Suprapubic skin (tissue), 4 donors: ENCODE data around the gene SESN1. TPM values are rescaled to one million over a fixed set of nuclear protein-coding genes. Genes with fewer than 3 reads are reported as not detected.

Experiments
- DNase-seq, 2 donors: peaks; one replicate each; pipeline ENCODE4 v3.0.0-alpha.2; 2019; ENCODE audit warnings: low spot score in 2 of 2
- H3K27ac ChIP-seq: fragments of 200-600 bp; sonication (generic); one replicate; pipeline ENCODE4 v1.5.1; 2019
- H3K27me3 ChIP-seq: fragments of 200-600 bp; sonication (generic); one replicate; pipeline ENCODE4 v1.5.1; 2019
- H3K36me3 ChIP-seq: fragments of 200-600 bp; sonication (generic); one replicate; pipeline ENCODE4 v1.5.1; 2019
- H3K4me1 ChIP-seq: fragments of 200-600 bp; sonication (generic); one replicate; pipeline ENCODE4 v1.5.1; 2019
- H3K4me3 ChIP-seq: fragments of 200-600 bp; sonication (generic); one replicate; pipeline ENCODE4 v1.5.1; 2019; ENCODE audit warnings: mild to moderate bottlenecking
- H3K9me3 ChIP-seq: fragments of 200-600 bp; sonication (generic); one replicate; pipeline ENCODE4 v1.5.1; 2019
- EP300 ChIP-seq: sonication (generic); formaldehyde crosslinking; IDR thresholded peaks from one replicate; pipeline ENCODE4 v1.6.1; 2017; ENCODE audit warnings: antibody characterized with exemption
- POLR2A ChIP-seq, 2 donors: fragments of 450-650 bp; IDR thresholded peaks; one replicate each; pipeline ENCODE4 v1.6.1; 2017; ENCODE audit warnings: antibody characterized with exemption in 2 of 2, mild to moderate bottlenecking in 2 of 2, moderate library complexity in 2 of 2
- POLR2AphosphoS5 ChIP-seq, 3 donors: sonication (generic); formaldehyde crosslinking; IDR thresholded peaks; one replicate each; pipeline ENCODE4 v1.6.1; 2017; ENCODE audit warnings: antibody characterized with exemption in 3 of 3
- WGBS: methylation state at CpG from one replicate; pipeline ENCODE4 v1.1.5; 2018; 5-methylcytosine and 5-hydroxymethylcytosine counted together
- total RNA-seq, 4 donors: library from RNA; depleted of rRNA; stranded (reverse); fragments of >200 nt; gene quantifications; one replicate each; pipeline ENCODE4 v1.1.0, GENCODE V29; 2016
- TF ChIP-seq, protein P1 (sequence below), 2 donors: fragments of 200-600 bp in 1 of 2; fragments of 450-650 bp in 1 of 2; sonication (generic) in 1 of 2; IDR thresholded peaks; one replicate each; pipeline ENCODE4 v1.5.1; 2016 to 2019; ENCODE audit warnings: antibody characterized with exemption in 2 of 2, mild to moderate bottlenecking in 1 of 2, moderate library complexity in 1 of 2

Gene SESN1
- total RNA-seq, 4 donors from 2014 or later = 70.7 to 207 (median 86.7) TPM

DNA sequence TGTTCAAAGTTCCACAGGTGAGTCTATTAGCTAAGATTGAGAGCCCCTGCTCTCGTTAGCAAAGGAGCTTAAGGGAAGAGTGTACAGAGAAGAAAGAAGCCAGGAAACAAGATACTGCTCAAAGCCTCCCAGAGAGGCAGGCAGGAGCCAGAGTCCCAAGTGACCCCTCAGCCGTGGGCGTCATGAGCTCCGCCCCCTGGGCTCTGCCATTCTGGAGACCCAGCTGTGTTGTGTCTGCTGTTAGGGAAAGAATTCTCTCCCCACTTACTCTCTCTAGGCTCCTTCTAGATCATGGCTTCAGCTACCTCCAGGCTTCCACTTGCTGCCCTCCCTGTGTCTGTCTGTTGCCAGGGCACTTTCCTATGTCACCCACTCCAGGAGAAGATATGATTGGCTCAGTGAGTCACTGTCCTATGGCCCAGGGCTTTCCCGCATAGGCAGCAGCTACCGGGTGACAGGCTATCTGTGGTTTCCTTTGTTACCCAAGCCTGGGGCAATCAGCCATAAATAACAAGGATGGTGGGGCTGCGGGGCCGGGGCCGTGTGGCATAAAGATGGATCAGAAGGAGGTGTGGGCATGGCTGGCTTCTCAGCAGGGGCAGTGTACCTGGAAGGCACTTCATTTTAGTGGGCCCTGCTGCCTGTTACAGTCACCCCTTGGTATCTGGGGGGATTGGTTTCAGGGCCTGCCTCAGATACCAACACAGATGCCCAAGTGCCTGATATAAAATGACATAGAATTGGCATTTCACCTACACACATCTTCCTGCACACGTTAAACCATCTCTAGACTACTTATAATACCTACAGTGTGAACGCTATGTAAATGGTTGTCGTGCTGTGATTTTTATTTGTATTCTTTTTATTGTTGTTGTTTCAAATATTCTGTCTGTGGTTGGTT is 127.5 kb downstream of the SESN1 start:
- no peak for DNase-seq
- Histone ChIP-seq H3K9me3 (no peaks in the 10 kb centered on the region), H3K4me3 (no peak overlapping the region), H3K4me1 (peaks cover 5% of the 10 kb centered on the region), H3K27ac (no peak overlapping the region), H3K27me3 (no peaks in the 10 kb centered on the region), H3K36me3 (no peaks in the 10 kb centered on the region)
- TF ChIP-seq POLR2A (IDR thresholded peaks at IDR 0.05) (no peak), EP300 (no peak), POLR2AphosphoS5 (IDR thresholded peaks at IDR 0.05) (no peak)
- TF ChIP-seq, protein P1, sequence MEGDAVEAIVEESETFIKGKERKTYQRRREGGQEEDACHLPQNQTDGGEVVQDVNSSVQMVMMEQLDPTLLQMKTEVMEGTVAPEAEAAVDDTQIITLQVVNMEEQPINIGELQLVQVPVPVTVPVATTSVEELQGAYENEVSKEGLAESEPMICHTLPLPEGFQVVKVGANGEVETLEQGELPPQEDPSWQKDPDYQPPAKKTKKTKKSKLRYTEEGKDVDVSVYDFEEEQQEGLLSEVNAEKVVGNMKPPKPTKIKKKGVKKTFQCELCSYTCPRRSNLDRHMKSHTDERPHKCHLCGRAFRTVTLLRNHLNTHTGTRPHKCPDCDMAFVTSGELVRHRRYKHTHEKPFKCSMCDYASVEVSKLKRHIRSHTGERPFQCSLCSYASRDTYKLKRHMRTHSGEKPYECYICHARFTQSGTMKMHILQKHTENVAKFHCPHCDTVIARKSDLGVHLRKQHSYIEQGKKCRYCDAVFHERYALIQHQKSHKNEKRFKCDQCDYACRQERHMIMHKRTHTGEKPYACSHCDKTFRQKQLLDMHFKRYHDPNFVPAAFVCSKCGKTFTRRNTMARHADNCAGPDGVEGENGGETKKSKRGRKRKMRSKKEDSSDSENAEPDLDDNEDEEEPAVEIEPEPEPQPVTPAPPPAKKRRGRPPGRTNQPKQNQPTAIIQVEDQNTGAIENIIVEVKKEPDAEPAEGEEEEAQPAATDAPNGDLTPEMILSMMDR (IDR thresholded peaks at IDR 0.05) = no peak
- 76% methylated on average over 12 of the region's 12 CpGs for WGBS

DNA sequence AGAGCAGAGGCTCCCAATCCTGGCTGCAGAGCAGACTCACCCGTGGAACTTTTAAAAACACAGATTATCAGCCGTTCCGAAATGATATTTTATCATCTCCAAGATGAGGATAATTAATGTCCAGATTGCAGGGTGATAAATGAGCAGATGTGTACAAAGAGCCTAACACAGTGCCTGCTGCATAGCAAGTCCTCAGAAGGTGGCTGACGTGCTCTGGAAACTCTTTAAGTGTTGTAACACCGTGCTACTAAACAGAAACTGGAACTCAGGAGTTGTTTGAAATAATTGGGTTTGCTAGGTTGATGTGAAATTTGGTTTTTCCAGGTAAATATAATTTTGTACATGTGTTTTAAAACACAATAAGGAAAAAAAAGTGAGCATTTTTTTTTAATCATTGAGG is 128.4 kb downstream of the SESN1 start:
- TF ChIP-seq EP300 (no peak), POLR2A (IDR thresholded peaks at IDR 0.05) (no peak), POLR2AphosphoS5 (IDR thresholded peaks at IDR 0.05) (no peak)
- TF ChIP-seq, protein P1 (IDR thresholded peaks at IDR 0.05) = no peak
- no peak for DNase-seq
- Histone ChIP-seq H3K27me3 (no peaks in the 10 kb centered on the region), H3K4me3 (no peak overlapping the region), H3K36me3 (no peaks in the 10 kb centered on the region), H3K27ac (no peak overlapping the region), H3K4me1 (peaks cover 5% of the 10 kb centered on the region), H3K9me3 (no peaks in the 10 kb centered on the region)
- WGBS = 88% methylated on average over 5 of the region's 5 CpGs

DNA sequence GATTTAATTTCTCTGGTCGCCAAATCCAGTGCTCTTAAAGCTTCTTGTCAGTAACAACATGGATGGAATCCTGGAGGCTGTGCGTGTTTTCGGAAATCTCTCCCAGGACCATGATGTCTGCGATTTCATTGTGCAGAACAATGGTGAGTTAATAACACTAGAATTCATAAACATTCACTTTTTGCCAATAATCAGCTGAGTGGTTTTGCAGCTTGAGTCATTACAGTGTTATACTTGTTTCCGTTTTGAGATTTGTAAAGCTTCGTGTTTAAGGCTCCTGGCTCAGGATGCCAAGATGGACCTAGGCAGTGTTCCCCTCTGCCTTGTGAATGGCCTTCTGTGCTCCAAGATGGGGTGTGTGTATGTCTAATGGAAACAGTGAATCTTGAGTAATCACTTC is 132.7 kb downstream of the SESN1 start:
- H3K27ac ChIP-seq = no peak overlapping the region
- DNase-seq = no peak
- 75% methylated on average over 6 of the region's 6 CpGs for WGBS
- H3K4me3 ChIP-seq = no peak overlapping the region
- H3K4me1 ChIP-seq = peaks cover 4% of the 10 kb centered on the region
- no peaks in the 10 kb centered on the region for H3K9me3 ChIP-seq
- TF ChIP-seq EP300 (no peak), POLR2AphosphoS5 (IDR thresholded peaks at IDR 0.05) (no peak)
- TF ChIP-seq, protein P1 (IDR thresholded peaks at IDR 0.05) = no peak
- no peaks in the 10 kb centered on the region for H3K27me3 ChIP-seq
- H3K36me3 ChIP-seq = no peaks in the 10 kb centered on the region

DNA sequence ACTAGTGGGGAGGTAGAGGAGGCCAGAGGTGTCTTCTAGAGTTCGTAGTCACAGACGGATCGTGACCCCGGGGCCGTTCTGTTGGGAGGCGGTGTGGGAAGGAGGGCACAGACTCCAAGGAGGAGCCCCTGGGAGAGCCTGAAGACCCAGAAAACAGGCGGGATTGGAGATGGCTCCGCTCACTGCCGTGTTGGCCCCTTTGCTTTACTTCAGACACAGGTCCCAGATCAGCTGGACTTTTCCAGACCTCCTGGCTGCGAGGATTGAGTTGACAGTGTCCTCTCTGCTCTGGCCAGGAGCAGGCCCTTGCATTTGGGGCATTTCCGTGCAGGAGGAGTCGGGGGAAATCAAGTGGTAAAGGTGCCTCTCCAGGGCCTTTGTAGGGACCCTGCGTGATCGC is 133.6 kb downstream of the SESN1 start:
- no peak for DNase-seq
- H3K4me1 ChIP-seq = peaks cover 4% of the 10 kb centered on the region
- WGBS = 91% methylated on average over 14 of the region's 14 CpGs
- H3K27ac ChIP-seq = peak overlapping the region; percentile 57
- H3K9me3 ChIP-seq = no peaks in the 10 kb centered on the region
- H3K4me3 ChIP-seq = no peak overlapping the region
- TF ChIP-seq POLR2AphosphoS5 (IDR thresholded peaks at IDR 0.05) (no peak), POLR2A (IDR thresholded peaks at IDR 0.05) (no peak), EP300 (no peak)
- TF ChIP-seq, protein P1 (IDR thresholded peaks at IDR 0.05) = no peak
- H3K36me3 ChIP-seq = no peaks in the 10 kb centered on the region
- H3K27me3 ChIP-seq = no peaks in the 10 kb centered on the region

DNA sequence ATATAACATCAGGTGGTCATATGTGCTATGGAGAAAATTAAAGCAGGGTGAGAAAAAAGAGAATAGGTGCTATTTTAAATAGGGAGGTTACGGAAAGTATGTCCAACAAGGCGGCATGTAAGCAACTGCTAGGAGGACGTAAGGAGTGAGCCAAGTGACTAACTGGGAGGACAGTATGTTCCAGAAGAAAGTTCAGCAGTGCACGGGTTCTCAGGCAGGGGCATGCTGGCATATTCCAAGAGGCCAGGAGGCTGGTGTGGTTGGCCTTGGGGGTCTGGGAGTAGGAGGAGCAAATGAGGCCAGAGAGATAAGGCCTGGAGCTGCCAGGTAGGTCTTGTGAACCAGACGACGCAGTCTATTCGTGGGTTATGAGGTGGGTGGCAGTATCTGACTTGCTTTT is 134.0 kb downstream of the SESN1 start:
- no peaks in the 10 kb centered on the region for H3K36me3 ChIP-seq
- no peaks in the 10 kb centered on the region for H3K9me3 ChIP-seq
- H3K4me3 ChIP-seq = no peak overlapping the region
- H3K4me1 ChIP-seq = peaks cover 4% of the 10 kb centered on the region
- DNase-seq = no peak
- no peaks in the 10 kb centered on the region for H3K27me3 ChIP-seq
- TF ChIP-seq, protein P1 (IDR thresholded peaks at IDR 0.05) = no peak
- TF ChIP-seq POLR2A (IDR thresholded peaks at IDR 0.05) = no peak
- TF ChIP-seq POLR2AphosphoS5 (IDR thresholded peaks at IDR 0.05) = peak in 1 of 3 donors; percentile 22
- peak; percentile 73 for TF ChIP-seq EP300
- 87% methylated on average over 7 of the region's 7 CpGs for WGBS
- H3K27ac ChIP-seq = peak overlapping the region; percentile 57
